ENCODE results near the gene PLIN3.

The PLIN3 gene

GRCh38 chr19:4816950-4817278, 50.6 kb downstream of the PLIN3 start:
- WGBS (ENCODE audit: extremely low coverage, insufficient coverage, low lambda C conversion rate): no CpG with 5 or more reads among the region's 16 CpGs
- H2AK5ac ChIP-seq (ENCODE audit: low read length): no peak overlapping the region
- H2BK5ac ChIP-seq (ENCODE audit: low read length): no peak overlapping the region

GRCh38 chr19:4816202-4816949, 51.1 kb downstream of the PLIN3 start:
- Histone ChIP-seq H2BK15ac (replicated peaks; ENCODE audit: low read depth) (no peak overlapping the region), H3K79me2 (ENCODE audit: control insufficient read depth, insufficient read depth, low read length) (no peaks in the 10 kb centered on the region), H4K8ac (ENCODE audit: low read depth, low read length) (peak overlapping the region; percentile 69), H3K27ac (ENCODE audit: low read depth, low read length) (no peak overlapping the region), H3K4me3 (ENCODE audit: low read length) (no peak overlapping the region), H3K18ac (ENCODE audit: low read length) (no peak overlapping the region), H3K56ac (ENCODE audit: low read length) (peak overlapping the region; percentile 47), H3K4ac (ENCODE audit: low read depth, low read length) (peak overlapping the region; percentile 57), H3K36me3 (ENCODE audit: control insufficient read depth, insufficient read depth, low read length) (no peaks in the 10 kb centered on the region), H4K5ac (ENCODE audit: low read length) (no peak overlapping the region), H3K27me3 (ENCODE audit: insufficient read depth, low read length, poor library complexity) (no peaks in the 10 kb centered on the region), H3K4me1 (ENCODE audit: control insufficient read depth, low read depth, low read length) (no peaks in the 10 kb centered on the region), H2BK5ac (ENCODE audit: low read length) (no peak overlapping the region), H2BK120ac (ENCODE audit: low read depth, low read length) (no peak overlapping the region), H3K23ac (ENCODE audit: low read length) (no peak overlapping the region), H3K4me2 (ENCODE audit: low read length) (no peak overlapping the region), H2AK5ac (ENCODE audit: low read length) (no peak overlapping the region), H3K9ac (ENCODE audit: low read length) (no peak overlapping the region), H3K79me1 (ENCODE audit: low read length) (no peaks in the 10 kb centered on the region)
- DNase-seq: no peak
- no CpG with 5 or more reads among the region's 35 CpGs for WGBS (ENCODE audit: extremely low coverage, insufficient coverage, low lambda C conversion rate)

More at GRCh38 chr19:4816950-4817278, 50.6 kb downstream of the PLIN3 start:
- H2BK15ac ChIP-seq (replicated peaks; ENCODE audit: low read depth): no peak overlapping the region
- no peaks in the 10 kb centered on the region for H3K27me3 ChIP-seq (ENCODE audit: insufficient read depth, low read length, poor library complexity)
- no peak overlapping the region for H4K8ac ChIP-seq (ENCODE audit: low read depth, low read length)
- no peak overlapping the region for H2BK120ac ChIP-seq (ENCODE audit: low read depth, low read length)
- no peaks in the 10 kb centered on the region for H3K79me1 ChIP-seq (ENCODE audit: low read length)
- no peak overlapping the region for H3K4ac ChIP-seq (ENCODE audit: low read depth, low read length)
- no peak overlapping the region for H3K23ac ChIP-seq (ENCODE audit: low read length)
- no peak overlapping the region for H3K18ac ChIP-seq (ENCODE audit: low read length)
- H3K79me2 ChIP-seq (ENCODE audit: control insufficient read depth, insufficient read depth, low read length): no peaks in the 10 kb centered on the region
- H3K4me3 ChIP-seq (ENCODE audit: low read length): no peak overlapping the region
- H3K56ac ChIP-seq (ENCODE audit: low read length): no peak overlapping the region
- H3K36me3 ChIP-seq (ENCODE audit: control insufficient read depth, insufficient read depth, low read length): no peaks in the 10 kb centered on the region
- H3K4me2 ChIP-seq (ENCODE audit: low read length): no peak overlapping the region
- H3K27ac ChIP-seq (ENCODE audit: low read depth, low read length): no peak overlapping the region
- no peaks in the 10 kb centered on the region for H3K4me1 ChIP-seq (ENCODE audit: control insufficient read depth, low read depth, low read length)
- no peak overlapping the region for H4K5ac ChIP-seq (ENCODE audit: low read length)
- H3K9ac ChIP-seq (ENCODE audit: low read length): no peak overlapping the region
- no peak for DNase-seq

- Histone ChIP-seq H3K4me2 (ENCODE audit: low read length) (no peak overlapping the region), H2BK15ac (replicated peaks; ENCODE audit: low read depth) (no peak overlapping the region), H3K18ac (ENCODE audit: low read length) (no peak overlapping the region), H4K8ac (ENCODE audit: low read depth, low read length) (peak overlapping the region; percentile 69), H3K4me1 (ENCODE audit: control insufficient read depth, low read depth, low read length) (no peaks in the 10 kb centered on the region), H3K23ac (ENCODE audit: low read length) (no peak overlapping the region), H3K27me3 (ENCODE audit: insufficient read depth, low read length, poor library complexity) (no peaks in the 10 kb centered on the region), H3K56ac (ENCODE audit: low read length) (peak overlapping the region; percentile 47), H3K27ac (ENCODE audit: low read depth, low read length) (no peak overlapping the region), H3K36me3 (ENCODE audit: control insufficient read depth, insufficient read depth, low read length) (no peaks in the 10 kb centered on the region), H3K79me1 (ENCODE audit: low read length) (no peaks in the 10 kb centered on the region), H3K9ac (ENCODE audit: low read length) (no peak overlapping the region), H3K79me2 (ENCODE audit: control insufficient read depth, insufficient read depth, low read length) (no peaks in the 10 kb centered on the region), H2BK5ac (ENCODE audit: low read length) (no peak overlapping the region), H2AK5ac (ENCODE audit: low read length) (no peak overlapping the region), H3K4ac (ENCODE audit: low read depth, low read length) (peak overlapping the region; percentile 57), H3K4me3 (ENCODE audit: low read length) (no peak overlapping the region), H4K5ac (ENCODE audit: low read length) (peak overlapping the region; percentile 68), H2BK120ac (ENCODE audit: low read depth, low read length) (no peak overlapping the region)
- WGBS (ENCODE audit: extremely low coverage, insufficient coverage, low lambda C conversion rate): no CpG with 5 or more reads among the region's 28 CpGs
- DNase-seq: peak; percentile 98
These were observed 51.9 kb downstream of the PLIN3 start for GRCh38 chr19:4815426-4816201.

- 98% methylated on average over 4 of the region's 7 CpGs for WGBS (ENCODE audit: extremely low coverage, insufficient coverage, low lambda C conversion rate)
These were observed 52.6 kb downstream of the PLIN3 start for GRCh38 chr19:4814625-4815425.

GRCh38 chr19:4811328-4812131, 55.9 kb downstream of the PLIN3 start:
- no peaks in the 10 kb centered on the region for H3K27me3 ChIP-seq (ENCODE audit: insufficient read depth, low read length, poor library complexity)
- no peak overlapping the region for H4K8ac ChIP-seq (ENCODE audit: low read depth, low read length)
- no peak overlapping the region for H2BK15ac ChIP-seq (replicated peaks; ENCODE audit: low read depth)
- no peak overlapping the region for H4K5ac ChIP-seq (ENCODE audit: low read length)
- H3K36me3 ChIP-seq (ENCODE audit: control insufficient read depth, insufficient read depth, low read length): no peaks in the 10 kb centered on the region
- no peak overlapping the region for H2BK120ac ChIP-seq (ENCODE audit: low read depth, low read length)
- no peak overlapping the region for H3K27ac ChIP-seq (ENCODE audit: low read depth, low read length)
- H3K4me1 ChIP-seq (ENCODE audit: control insufficient read depth, low read depth, low read length): no peaks in the 10 kb centered on the region
- no peak overlapping the region for H3K18ac ChIP-seq (ENCODE audit: low read length)
- no peak overlapping the region for H3K23ac ChIP-seq (ENCODE audit: low read length)
- H3K56ac ChIP-seq (ENCODE audit: low read length): no peak overlapping the region
- no peak overlapping the region for H2BK5ac ChIP-seq (ENCODE audit: low read length)
- H3K79me1 ChIP-seq (ENCODE audit: low read length): no peaks in the 10 kb centered on the region
- no CpG with 5 or more reads among the region's 12 CpGs for WGBS (ENCODE audit: extremely low coverage, insufficient coverage, low lambda C conversion rate)
- DNase-seq: peak; percentile 72
- H3K4ac ChIP-seq (ENCODE audit: low read depth, low read length): no peak overlapping the region
- no peak overlapping the region for H3K4me3 ChIP-seq (ENCODE audit: low read length)
- H2AK5ac ChIP-seq (ENCODE audit: low read length): no peak overlapping the region
- no peak overlapping the region for H3K9ac ChIP-seq (ENCODE audit: low read length)
- H3K79me2 ChIP-seq (ENCODE audit: control insufficient read depth, insufficient read depth, low read length): no peaks in the 10 kb centered on the region
- H3K4me2 ChIP-seq (ENCODE audit: low read length): no peak overlapping the region

More at GRCh38 chr19:4814625-4815425, 52.6 kb downstream of the PLIN3 start:
- no peak for DNase-seq
- H3K4me3 ChIP-seq (ENCODE audit: low read length): no peak overlapping the region
- H4K5ac ChIP-seq (ENCODE audit: low read length): no peak overlapping the region
- H3K56ac ChIP-seq (ENCODE audit: low read length): no peak overlapping the region
- no peak overlapping the region for H3K27ac ChIP-seq (ENCODE audit: low read depth, low read length)
- no peaks in the 10 kb centered on the region for H3K36me3 ChIP-seq (ENCODE audit: control insufficient read depth, insufficient read depth, low read length)
- no peak overlapping the region for H3K9ac ChIP-seq (ENCODE audit: low read length)
- no peak overlapping the region for H4K8ac ChIP-seq (ENCODE audit: low read depth, low read length)
- H2AK5ac ChIP-seq (ENCODE audit: low read length): no peak overlapping the region
- no peaks in the 10 kb centered on the region for H3K79me1 ChIP-seq (ENCODE audit: low read length)
- no peaks in the 10 kb centered on the region for H3K79me2 ChIP-seq (ENCODE audit: control insufficient read depth, insufficient read depth, low read length)
- H3K23ac ChIP-seq (ENCODE audit: low read length): no peak overlapping the region
- H2BK5ac ChIP-seq (ENCODE audit: low read length): no peak overlapping the region
- H3K4me2 ChIP-seq (ENCODE audit: low read length): no peak overlapping the region
- H3K18ac ChIP-seq (ENCODE audit: low read length): no peak overlapping the region
- no peaks in the 10 kb centered on the region for H3K27me3 ChIP-seq (ENCODE audit: insufficient read depth, low read length, poor library complexity)
- H2BK120ac ChIP-seq (ENCODE audit: low read depth, low read length): no peak overlapping the region
- no peak overlapping the region for H3K4ac ChIP-seq (ENCODE audit: low read depth, low read length)
- H3K4me1 ChIP-seq (ENCODE audit: control insufficient read depth, low read depth, low read length): no peaks in the 10 kb centered on the region
- no peak overlapping the region for H2BK15ac ChIP-seq (replicated peaks; ENCODE audit: low read depth)
